ENCODE results near the gene UNC45B.

UNC45B gene

GRCh38 chr17:35132816-35133550 lies 14.6 kb upstream of the UNC45B start:
- Histone ChIP-seq H3K9me2 (replicated peaks; ENCODE audit: insufficient read depth, low read length) (no peaks in the 10 kb centered on the region), H3K9me3 (ENCODE audit: insufficient read depth, low read length) (no peaks in the 10 kb centered on the region), H3F3A (ENCODE audit: insufficient read depth) (0 out of 2 replicates have a peak, but pooled peaks cover 3% of the 10 kb centered on the region), H3K27ac (ENCODE audit: low read depth, low read length) (no peak overlapping the region), H4K20me1 (ENCODE audit: low read depth, low read length) (no peaks in the 10 kb centered on the region), H3K4me2 (ENCODE audit: low read depth, low read length, poor library complexity, severe bottlenecking) (no peak overlapping the region), H3K36me3 (ENCODE audit: low read length) (peaks cover under 1% of the 10 kb centered on the region; the same call in 1 of the 2 replicates), H3K79me2 (ENCODE audit: insufficient read depth, low read length) (no peaks in the 10 kb centered on the region), H3K27me3 (ENCODE audit: low read length) (no peaks in the 10 kb centered on the region), H3K9ac (ENCODE audit: low read length) (no peak overlapping the region), H2AFZ (ENCODE audit: low read depth, low read length, severe bottlenecking) (no peak overlapping the region), H3K4me3 (ENCODE audit: insufficient read depth, low read length, poor library complexity, severe bottlenecking) (no peak overlapping the region)
- TF ChIP-seq CTCF (IDR thresholded peaks at IDR 0.05; ENCODE audit: insufficient read depth, low read length, poor library complexity, severe bottlenecking), result no peak
- TF ChIP-seq EZH2phosphoT487 (conservative IDR thresholded peaks at IDR 0.05; ENCODE audit: low read length), result no peak

- H3K4me2 ChIP-seq (ENCODE audit: low read depth, low read length, poor library complexity, severe bottlenecking), result no peak overlapping the region
- no peak overlapping the region for H3K4me3 ChIP-seq (ENCODE audit: insufficient read depth, low read length, poor library complexity, severe bottlenecking)
- no peaks in the 10 kb centered on the region for H3K9me2 ChIP-seq (replicated peaks; ENCODE audit: insufficient read depth, low read length)
- TF ChIP-seq EZH2phosphoT487 (conservative IDR thresholded peaks at IDR 0.05; ENCODE audit: low read length), result no peak
- TF ChIP-seq CTCF (IDR thresholded peaks at IDR 0.05; ENCODE audit: insufficient read depth, low read length, poor library complexity, severe bottlenecking), result no peak
- H3K79me2 ChIP-seq (ENCODE audit: insufficient read depth, low read length), result peaks cover 5% of the 10 kb centered on the region
- no peaks in the 10 kb centered on the region for H4K20me1 ChIP-seq (ENCODE audit: low read depth, low read length)
- H3K27me3 ChIP-seq (ENCODE audit: low read length), result no peaks in the 10 kb centered on the region
- 0 out of 2 replicates have a peak, but pooled peaks cover 3% of the 10 kb centered on the region for H3F3A ChIP-seq (ENCODE audit: insufficient read depth)
- no peak overlapping the region for H2AFZ ChIP-seq (ENCODE audit: low read depth, low read length, severe bottlenecking)
- H3K9ac ChIP-seq (ENCODE audit: low read length), result no peak overlapping the region
- H3K27ac ChIP-seq (ENCODE audit: low read depth, low read length), result no peak overlapping the region
- H3K36me3 ChIP-seq (ENCODE audit: low read length), result peaks cover 2% of the 10 kb centered on the region; the same call in 1 of the 2 replicates
- no peaks in the 10 kb centered on the region for H3K9me3 ChIP-seq (ENCODE audit: insufficient read depth, low read length)
Observed at GRCh38 chr17:35135322-35135721, 12.3 kb upstream of the UNC45B start.

- TF ChIP-seq EZH2phosphoT487 (conservative IDR thresholded peaks at IDR 0.05; ENCODE audit: low read length) (no peak), CTCF (IDR thresholded peaks at IDR 0.05; ENCODE audit: insufficient read depth, low read length, poor library complexity, severe bottlenecking) (no peak)
- Histone ChIP-seq H3K27ac (ENCODE audit: low read depth, low read length) (no peak overlapping the region), H3K9me3 (ENCODE audit: insufficient read depth, low read length) (no peaks in the 10 kb centered on the region), H3K9ac (ENCODE audit: low read length) (no peak overlapping the region), H3K79me2 (ENCODE audit: insufficient read depth, low read length) (peaks cover 23% of the 10 kb centered on the region), H2AFZ (ENCODE audit: low read depth, low read length, severe bottlenecking) (no peak overlapping the region), H3K9me2 (replicated peaks; ENCODE audit: insufficient read depth, low read length) (no peaks in the 10 kb centered on the region), H3K36me3 (ENCODE audit: low read length) (peaks cover 2% of the 10 kb centered on the region; the same call in 1 of the 2 replicates), H3F3A (ENCODE audit: insufficient read depth) (0 out of 2 replicates have a peak, but pooled peaks cover 3% of the 10 kb centered on the region), H3K4me2 (ENCODE audit: low read depth, low read length, poor library complexity, severe bottlenecking) (no peak overlapping the region), H4K20me1 (ENCODE audit: low read depth, low read length) (no peaks in the 10 kb centered on the region), H3K4me3 (ENCODE audit: insufficient read depth, low read length, poor library complexity, severe bottlenecking) (no peak overlapping the region), H3K27me3 (ENCODE audit: low read length) (no peaks in the 10 kb centered on the region)
Observed at GRCh38 chr17:35138218-35138617, 9.4 kb upstream of the UNC45B start.
